ENCODE measurements around the gene SNX30. TPM values are rescaled to one million over a fixed set of nuclear protein-coding genes. Genes with fewer than 3 reads are reported as not detected.

The SNX30 gene
- total and polyA plus RNA-seq, 7 donors, result 0.55 to 2.8 (median 1.6) TPM

GRCh38 chr9:112822618-112823017 is 72.1 kb downstream of the SNX30 start:
- H3K4me3 ChIP-seq, result no peak overlapping the region
- peaks cover 7% of the 10 kb centered on the region for H3K4me1 ChIP-seq
- H3K9me3 ChIP-seq, result no peaks in the 10 kb centered on the region
- no peaks in the 10 kb centered on the region for H3K36me3 ChIP-seq (ENCODE audit: insufficient read depth in 1 of 2, low read depth in 1 of 2)
- no peaks in the 10 kb centered on the region for H3K27me3 ChIP-seq (ENCODE audit: insufficient read depth in 3 of 3, low read length in 2 of 3)
- TF ChIP-seq CTCF (IDR thresholded peaks at IDR 0.05), result no peak
- intact Hi-C loops (cut with DNase I), result loop anchor here in 1 of 2 donors (5.0 kb wide), 1 partner anchor 105 kb away; the partner anchor contains the start of gene INIP
- WGBS, 3 donors, result 80 to 86% (median 85%) methylated on average over 3 of the region's 3 CpGs
- ATAC-seq (no peak), DNase-seq (no peak)
- no peak overlapping the region for H3K27ac ChIP-seq

- no peak overlapping the region for H3K4me3 ChIP-seq
- no peaks in the 10 kb centered on the region for H3K27me3 ChIP-seq (ENCODE audit: insufficient read depth in 3 of 3, low read length in 2 of 3)
- no peak overlapping the region for H3K27ac ChIP-seq
- intact Hi-C loops (cut with DNase I), result loop anchor here in 1 of 2 donors (5.0 kb wide), 1 partner anchor 106 kb away; the partner anchor contains the start of gene INIP
- no peaks in the 10 kb centered on the region for H3K36me3 ChIP-seq (ENCODE audit: insufficient read depth in 1 of 2, low read depth in 1 of 2)
- H3K9me3 ChIP-seq, result no peaks in the 10 kb centered on the region
- DNase-seq (no peak), ATAC-seq (no peak)
- no peak for TF ChIP-seq CTCF (IDR thresholded peaks at IDR 0.05)
- peaks cover 7% of the 10 kb centered on the region for H3K4me1 ChIP-seq
- 79 to 98% (median 94%) methylated on average over 3 of the region's 3 CpGs for WGBS, 3 donors
Measured at GRCh38 chr9:112823257-112823656, 72.7 kb downstream of the SNX30 start.

GRCh38 chr9:112831281-112831851 is 80.8 kb downstream of the SNX30 start:
- Histone ChIP-seq H3K27ac (no peak overlapping the region), H3K36me3 (ENCODE audit: insufficient read depth in 1 of 2, low read depth in 1 of 2) (peaks cover 0 to 9% of the 10 kb centered on the region in 2 donors), H3K4me3 (no peak overlapping the region), H3K27me3 (ENCODE audit: insufficient read depth in 3 of 3, low read length in 2 of 3) (no peaks in the 10 kb centered on the region), H3K4me1 (no peaks in the 10 kb centered on the region), H3K9me3 (no peaks in the 10 kb centered on the region)
- 70 to 78% (median 76%) methylated on average over 5 of the region's 5 CpGs for WGBS, 3 donors
- ATAC-seq (no peak), DNase-seq (peak; percentile 26 to 59)
- intact Hi-C loops (cut with DNase I), result no loop called here
- TF ChIP-seq CTCF (IDR thresholded peaks at IDR 0.05), result no peak

- intact Hi-C loops (cut with DNase I), result no loop called here
- no peak for ATAC-seq
- H3K36me3 ChIP-seq (ENCODE audit: insufficient read depth in 1 of 2, low read depth in 1 of 2), result peaks cover 0 to 15% of the 10 kb centered on the region in 2 donors
- no peak overlapping the region for H3K4me3 ChIP-seq
- no peaks in the 10 kb centered on the region for H3K4me1 ChIP-seq
- DNase-seq, result no peak
- 91 to 92% (median 91%) methylated on average over 3 of the region's 3 CpGs for WGBS, 3 donors
- no peaks in the 10 kb centered on the region for H3K27me3 ChIP-seq (ENCODE audit: insufficient read depth in 3 of 3, low read length in 2 of 3)
- no peak for TF ChIP-seq CTCF (IDR thresholded peaks at IDR 0.05)
- no peaks in the 10 kb centered on the region for H3K9me3 ChIP-seq
- no peak overlapping the region for H3K27ac ChIP-seq
Measured at GRCh38 chr9:112831969-112832368, 81.4 kb downstream of the SNX30 start.

- DNase-seq (no peak), ATAC-seq (no peak)
- peaks cover 0 to 19% of the 10 kb centered on the region in 2 donors for H3K36me3 ChIP-seq (ENCODE audit: insufficient read depth in 1 of 2, low read depth in 1 of 2)
- TF ChIP-seq CTCF (IDR thresholded peaks at IDR 0.05), result no peak
- H3K27ac ChIP-seq, result no peak overlapping the region
- no peaks in the 10 kb centered on the region for H3K4me1 ChIP-seq
- no peaks in the 10 kb centered on the region for H3K27me3 ChIP-seq (ENCODE audit: insufficient read depth in 3 of 3, low read length in 2 of 3)
- intact Hi-C loops (cut with DNase I), result no loop called here
- no peaks in the 10 kb centered on the region for H3K9me3 ChIP-seq
- H3K4me3 ChIP-seq, result no peak overlapping the region
- WGBS, 3 donors, result 84 to 89% (median 85%) methylated on average over 4 of the region's 4 CpGs
Measured at GRCh38 chr9:112833081-112833480, 82.5 kb downstream of the SNX30 start.

All from psoas muscle (tissue), 8 donors.